Measurements from ENCODE around the gene FN1.

The FN1 gene

DNA sequence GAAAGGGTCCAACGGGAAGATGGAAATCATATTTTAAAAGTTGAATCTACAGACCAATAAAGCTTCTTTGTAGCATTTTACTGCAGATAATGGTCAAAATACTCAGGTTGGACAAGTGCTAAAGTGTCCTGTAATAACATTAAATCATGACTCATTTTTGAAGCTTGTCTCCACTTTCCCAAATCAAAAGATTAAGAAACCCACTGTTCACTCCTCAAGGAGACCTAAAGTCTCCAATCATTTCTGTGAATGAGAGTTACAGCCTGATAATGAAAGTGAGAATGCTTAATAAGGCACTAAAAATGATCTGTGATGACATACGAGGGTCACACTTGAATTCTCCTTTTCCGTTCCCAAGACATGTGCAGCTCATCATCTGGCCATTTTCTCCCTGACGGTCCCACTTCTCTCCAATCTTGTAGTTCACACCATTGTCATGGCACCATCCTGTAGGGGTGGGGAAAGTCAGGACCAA is 70.6 kb downstream of the FN1 start:
- no peak for DNase-seq (ENCODE audit: low read depth)
- H3K4me3 ChIP-seq (ENCODE audit: low read depth, low read length) = no peak overlapping the region
- TF ChIP-seq, protein P1, sequence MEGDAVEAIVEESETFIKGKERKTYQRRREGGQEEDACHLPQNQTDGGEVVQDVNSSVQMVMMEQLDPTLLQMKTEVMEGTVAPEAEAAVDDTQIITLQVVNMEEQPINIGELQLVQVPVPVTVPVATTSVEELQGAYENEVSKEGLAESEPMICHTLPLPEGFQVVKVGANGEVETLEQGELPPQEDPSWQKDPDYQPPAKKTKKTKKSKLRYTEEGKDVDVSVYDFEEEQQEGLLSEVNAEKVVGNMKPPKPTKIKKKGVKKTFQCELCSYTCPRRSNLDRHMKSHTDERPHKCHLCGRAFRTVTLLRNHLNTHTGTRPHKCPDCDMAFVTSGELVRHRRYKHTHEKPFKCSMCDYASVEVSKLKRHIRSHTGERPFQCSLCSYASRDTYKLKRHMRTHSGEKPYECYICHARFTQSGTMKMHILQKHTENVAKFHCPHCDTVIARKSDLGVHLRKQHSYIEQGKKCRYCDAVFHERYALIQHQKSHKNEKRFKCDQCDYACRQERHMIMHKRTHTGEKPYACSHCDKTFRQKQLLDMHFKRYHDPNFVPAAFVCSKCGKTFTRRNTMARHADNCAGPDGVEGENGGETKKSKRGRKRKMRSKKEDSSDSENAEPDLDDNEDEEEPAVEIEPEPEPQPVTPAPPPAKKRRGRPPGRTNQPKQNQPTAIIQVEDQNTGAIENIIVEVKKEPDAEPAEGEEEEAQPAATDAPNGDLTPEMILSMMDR (IDR thresholded peaks at IDR 0.05; ENCODE audit: insufficient read depth, low read depth, low read length, missing control alignments) = no peak

DNA sequence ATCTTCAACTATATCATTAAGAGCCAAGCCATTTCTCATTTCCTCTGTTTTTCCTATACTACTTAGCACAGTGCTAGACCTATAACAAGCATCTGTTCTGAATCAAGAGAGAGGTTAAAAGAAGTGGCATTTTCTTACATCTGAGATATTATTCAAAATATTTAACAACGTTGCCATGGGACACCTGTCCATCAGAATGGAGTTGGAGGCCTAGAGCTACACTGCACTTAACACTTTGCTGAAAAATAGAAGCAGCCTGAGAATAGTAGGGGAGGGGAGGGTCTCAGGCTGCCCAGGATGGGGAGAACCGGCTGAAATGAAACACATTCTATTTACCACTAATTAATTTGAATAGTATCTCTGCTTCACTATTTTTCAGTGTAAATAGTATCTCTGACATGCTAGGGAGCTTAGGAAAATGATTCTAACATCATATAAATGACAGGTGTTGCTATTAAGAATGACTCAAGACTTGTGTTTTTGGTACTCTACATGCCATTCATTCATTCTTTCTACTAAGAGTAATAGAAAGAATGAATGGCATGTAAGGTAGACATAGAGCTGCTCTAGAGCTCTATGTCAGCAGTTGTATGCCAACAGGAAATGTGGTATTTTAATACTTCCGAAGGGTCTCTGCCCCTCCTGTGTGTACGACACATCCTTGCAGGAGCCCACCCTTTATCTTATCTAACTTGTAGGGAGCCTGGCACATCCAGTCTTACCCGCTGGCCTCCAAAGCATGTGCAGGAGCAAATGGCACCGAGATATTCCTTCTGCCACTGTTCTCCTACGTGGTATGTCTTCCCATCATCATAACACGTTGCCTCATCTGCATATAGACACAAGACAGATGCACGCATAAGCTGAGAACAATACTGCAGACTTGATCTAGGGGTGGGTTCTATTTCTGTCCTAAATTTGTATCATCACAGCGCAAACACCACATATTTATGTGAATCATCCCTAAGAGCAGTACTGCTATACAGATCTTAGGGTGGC is 71.4 kb downstream of the FN1 start:
- TF ChIP-seq, protein P1 (IDR thresholded peaks at IDR 0.05; ENCODE audit: insufficient read depth, low read depth, low read length, missing control alignments) = no peak
- no peak overlapping the region for H3K4me3 ChIP-seq (ENCODE audit: low read depth, low read length)
- no peak for DNase-seq (ENCODE audit: low read depth)

DNA sequence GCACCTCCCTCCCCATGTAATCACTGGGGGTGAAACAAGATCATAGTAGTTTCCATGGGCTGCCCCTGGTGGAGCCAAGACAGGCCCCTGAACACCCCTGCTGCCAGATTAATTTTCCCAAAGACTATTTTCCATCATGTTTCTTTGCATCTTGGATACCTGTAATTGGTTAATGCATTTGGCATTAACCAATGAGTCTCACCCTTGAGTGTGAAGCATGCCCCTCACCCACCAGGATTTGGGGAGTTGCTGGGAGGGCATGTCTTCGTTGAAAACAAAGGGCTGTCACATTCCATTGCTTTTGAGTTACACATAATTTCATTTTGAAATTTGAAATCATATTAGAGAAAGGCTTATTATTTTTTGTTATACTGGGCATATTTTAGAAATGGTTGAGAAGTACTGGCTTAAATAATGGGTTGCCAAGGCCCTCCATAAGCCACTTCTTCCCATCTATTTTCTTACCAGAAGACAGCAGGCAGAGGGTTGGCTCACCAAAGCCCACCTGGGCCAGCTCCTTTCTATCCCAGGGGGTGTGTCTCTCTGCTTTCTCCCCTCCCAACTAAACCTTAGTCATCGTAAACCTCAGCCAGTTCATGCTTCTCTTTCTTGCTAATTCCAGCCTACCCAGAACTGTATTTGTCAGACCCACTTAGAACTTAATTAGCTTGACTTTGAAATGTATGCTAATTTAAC is 72.3 kb downstream of the FN1 start:
- TF ChIP-seq, protein P1 (IDR thresholded peaks at IDR 0.05; ENCODE audit: insufficient read depth, low read depth, low read length, missing control alignments) = no peak
- no peak for DNase-seq (ENCODE audit: low read depth)
- H3K4me3 ChIP-seq (ENCODE audit: low read depth, low read length) = no peak overlapping the region

DNA sequence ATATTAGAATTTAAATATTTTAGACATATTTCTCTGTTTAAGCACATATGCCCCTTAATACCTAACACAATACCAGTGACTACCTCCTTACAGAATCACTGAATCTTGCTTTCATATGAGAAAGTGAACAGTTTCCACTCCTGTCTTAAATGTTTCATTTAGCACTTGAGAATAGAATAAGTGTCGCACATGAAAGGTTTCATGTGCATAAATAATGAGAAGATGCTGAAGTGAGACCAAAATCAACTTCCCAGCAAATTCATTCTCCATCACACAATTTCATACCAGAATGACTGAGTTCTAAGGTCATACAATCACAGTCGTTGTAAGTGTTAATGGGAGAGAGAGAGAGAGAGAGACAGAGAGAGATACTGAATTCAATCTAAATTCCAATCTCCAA is 72.8 kb downstream of the FN1 start:
- TF ChIP-seq, protein P1 (IDR thresholded peaks at IDR 0.05; ENCODE audit: insufficient read depth, low read depth, low read length, missing control alignments) = no peak
- DNase-seq (ENCODE audit: low read depth) = no peak
- H3K4me3 ChIP-seq (ENCODE audit: low read depth, low read length) = no peak overlapping the region

DNA sequence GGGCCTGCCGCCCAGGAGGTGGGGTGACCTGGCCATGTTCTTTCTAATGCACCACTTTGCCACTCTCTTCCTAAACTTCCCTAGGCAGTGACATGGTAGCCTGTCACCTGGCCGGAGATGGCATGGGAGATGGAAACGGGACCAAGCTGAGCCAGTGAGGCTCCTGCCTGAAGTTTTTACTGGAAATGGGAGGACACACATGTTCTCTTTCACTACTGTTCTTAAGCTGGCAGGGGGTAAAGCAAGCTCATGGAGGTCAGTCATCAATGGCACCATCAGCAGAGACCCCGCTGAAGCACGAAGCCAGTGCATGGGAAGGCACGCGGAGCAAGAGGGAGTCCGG is 73.3 kb downstream of the FN1 start:
- H3K4me3 ChIP-seq (ENCODE audit: low read depth, low read length) = no peak overlapping the region
- TF ChIP-seq, protein P1 (IDR thresholded peaks at IDR 0.05; ENCODE audit: insufficient read depth, low read depth, low read length, missing control alignments) = no peak
- no peak for DNase-seq (ENCODE audit: low read depth)

DNA sequence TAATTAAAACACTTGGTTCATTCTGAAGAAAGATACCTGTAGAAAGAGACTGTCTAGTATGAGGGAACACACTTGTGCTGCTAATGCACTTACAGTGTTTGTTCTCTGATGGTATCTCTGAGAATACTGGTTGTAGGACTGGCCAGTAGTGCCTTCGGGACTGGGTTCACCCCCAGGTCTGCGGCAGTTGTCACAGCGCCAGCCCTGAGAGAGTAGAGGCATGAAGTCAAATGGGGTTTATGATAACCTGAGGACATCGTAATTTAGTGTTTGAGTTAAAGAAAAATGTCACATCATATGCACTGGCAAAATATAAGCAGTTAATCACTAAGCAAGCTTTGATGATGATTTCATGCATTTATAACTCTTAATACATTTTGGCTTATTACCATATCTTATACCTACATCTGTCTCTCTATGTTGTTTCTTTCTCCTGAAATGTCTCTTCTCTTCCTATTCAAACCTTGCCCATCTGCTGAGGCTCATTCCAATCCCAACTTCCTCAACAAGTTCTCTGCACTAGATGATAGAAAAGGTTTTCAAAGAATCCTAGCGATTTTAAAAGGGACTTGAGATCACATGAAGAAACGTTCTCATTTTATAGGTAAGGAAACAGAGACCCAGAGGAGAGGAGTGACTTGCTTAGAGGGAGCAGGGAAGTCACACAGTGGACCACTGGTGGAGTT is 73.8 kb downstream of the FN1 start:
- TF ChIP-seq, protein P1 (IDR thresholded peaks at IDR 0.05; ENCODE audit: insufficient read depth, low read depth, low read length, missing control alignments) = no peak
- DNase-seq (ENCODE audit: low read depth) = no peak
- H3K4me3 ChIP-seq (ENCODE audit: low read depth, low read length) = no peak overlapping the region
